Ectodermal cell (in vitro differentiated cells): Measurements from ENCODE around the gene DCAKD.

ENCODE experiments used
- H3K27ac ChIP-seq: 2 replicates; pipeline ENCODE4 v1.7.0; 2013; ENCODE audit warnings: mild to moderate bottlenecking, low read depth, low read length; ENCODE audit not compliant: insufficient read depth, poor library complexity, severe bottlenecking
- H3K27me3 ChIP-seq: 2 replicates; pipeline ENCODE4 v1.7.0; 2013; ENCODE audit warnings: mild to moderate bottlenecking, low read length; ENCODE audit not compliant: insufficient read depth, control insufficient read depth, poor library complexity, severe bottlenecking
- H3K36me3 ChIP-seq: one replicate; pipeline ENCODE4 v1.7.0; 2013; ENCODE audit warnings: low read length; ENCODE audit not compliant: control insufficient read depth, insufficient read depth
- H3K4me1 ChIP-seq: one replicate; pipeline ENCODE4 v1.7.0; 2013; ENCODE audit warnings: low read length; ENCODE audit not compliant: control insufficient read depth, insufficient read depth
- H3K4me3 ChIP-seq: 2 replicates; pipeline ENCODE4 v1.7.0; 2013; ENCODE audit warnings: low read depth, low read length, control low read depth; ENCODE audit not compliant: insufficient read depth
- H3K9me3 ChIP-seq: 2 replicates; pipeline ENCODE4 v1.7.0; 2013; ENCODE audit warnings: mild to moderate bottlenecking, low read length, moderate library complexity; ENCODE audit not compliant: control insufficient read depth
- WGBS, 2 experiments: methylation state at CpG; one replicate each; pipeline ENCODE4 v1.1.7; 2013; ENCODE audit warnings: missing lambda C conversion rate in 2 of 2; 5-methylcytosine and 5-hydroxymethylcytosine counted together

Gene DCAKD

DNA sequence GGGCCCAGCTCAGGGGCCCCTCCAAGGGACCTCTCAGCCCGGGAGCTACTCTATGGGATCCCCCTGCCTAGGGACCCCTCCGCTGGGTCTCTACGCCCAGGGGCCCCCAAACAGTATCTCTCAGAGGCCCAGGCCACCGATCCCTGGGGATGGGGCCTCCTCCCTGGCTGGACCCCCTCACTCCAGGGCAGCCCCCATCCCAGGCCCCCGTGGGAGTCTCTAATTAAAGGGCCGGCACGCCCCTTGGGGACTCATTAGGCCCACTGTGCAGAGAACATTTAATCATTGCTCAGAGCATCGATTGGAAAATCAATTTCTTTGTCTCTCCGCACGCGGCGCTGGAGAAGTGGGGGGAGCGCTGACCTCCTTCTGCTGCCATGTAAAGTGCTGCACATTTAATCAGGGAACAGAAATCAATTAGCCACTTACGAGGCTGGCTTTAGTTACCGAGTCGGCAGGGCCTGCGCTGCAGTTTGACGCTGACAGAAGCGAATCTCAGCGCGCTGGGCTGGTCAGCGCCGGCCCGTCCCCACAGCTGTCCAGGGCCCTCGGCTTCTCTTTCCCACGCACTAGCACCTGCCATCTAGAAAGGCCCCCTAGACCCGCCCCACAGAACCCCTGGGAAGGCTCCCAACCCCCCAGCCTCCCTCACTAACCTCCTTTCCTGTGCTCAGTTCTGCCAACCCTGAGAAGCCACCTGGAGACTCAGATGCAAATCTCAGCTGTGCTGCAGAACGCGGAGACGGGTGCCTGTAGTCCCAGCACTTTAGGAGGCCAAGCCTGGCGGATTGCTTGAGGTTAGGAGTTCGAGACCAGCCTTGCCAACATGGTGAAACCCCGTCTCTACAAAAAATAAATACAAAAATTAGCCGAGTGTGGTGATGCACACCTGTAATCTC, 63.1 kb downstream of the DCAKD start:
- WGBS, 2 experiments: 61% methylated on average over 34 of the region's 34 CpGs
- Histone ChIP-seq H3K27ac (no peak overlapping the region), H3K4me1 (peaks cover 13% of the 10 kb centered on the region), H3K27me3 (peaks cover 10% of the 10 kb centered on the region), H3K9me3 (no peaks in the 10 kb centered on the region), H3K36me3 (no peaks in the 10 kb centered on the region), H3K4me3 (peak overlapping the region; percentile 27)

DNA sequence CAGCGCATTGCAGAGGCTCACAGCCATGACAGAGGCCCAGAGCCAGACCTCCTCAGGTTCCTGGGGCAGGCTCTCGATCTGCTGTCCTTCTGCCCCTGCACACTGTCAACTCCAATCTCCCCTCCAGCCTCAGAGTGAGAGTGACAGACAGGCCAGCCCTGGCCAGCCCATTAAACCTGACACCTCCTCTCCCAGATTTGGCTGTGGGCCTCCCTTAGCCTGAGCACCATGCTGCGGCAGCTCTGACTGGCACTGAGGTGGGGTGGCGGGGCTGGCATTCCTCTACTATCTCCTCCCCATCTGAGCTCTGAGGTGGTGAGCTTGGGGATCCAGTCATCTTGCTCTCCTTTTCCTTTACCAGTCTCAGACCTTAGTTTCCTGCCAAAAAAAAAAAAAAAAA, 67.9 kb downstream of the DCAKD start:
- Histone ChIP-seq H3K9me3 (no peaks in the 10 kb centered on the region), H3K4me3 (no peak overlapping the region), H3K27me3 (peaks cover 5% of the 10 kb centered on the region), H3K4me1 (peaks cover 21% of the 10 kb centered on the region), H3K27ac (no peak overlapping the region), H3K36me3 (no peaks in the 10 kb centered on the region)
- whole genome bisulfite sequencing, 2 experiments: 86 to 89% methylated on average over 4 of the region's 4 CpGs

DNA sequence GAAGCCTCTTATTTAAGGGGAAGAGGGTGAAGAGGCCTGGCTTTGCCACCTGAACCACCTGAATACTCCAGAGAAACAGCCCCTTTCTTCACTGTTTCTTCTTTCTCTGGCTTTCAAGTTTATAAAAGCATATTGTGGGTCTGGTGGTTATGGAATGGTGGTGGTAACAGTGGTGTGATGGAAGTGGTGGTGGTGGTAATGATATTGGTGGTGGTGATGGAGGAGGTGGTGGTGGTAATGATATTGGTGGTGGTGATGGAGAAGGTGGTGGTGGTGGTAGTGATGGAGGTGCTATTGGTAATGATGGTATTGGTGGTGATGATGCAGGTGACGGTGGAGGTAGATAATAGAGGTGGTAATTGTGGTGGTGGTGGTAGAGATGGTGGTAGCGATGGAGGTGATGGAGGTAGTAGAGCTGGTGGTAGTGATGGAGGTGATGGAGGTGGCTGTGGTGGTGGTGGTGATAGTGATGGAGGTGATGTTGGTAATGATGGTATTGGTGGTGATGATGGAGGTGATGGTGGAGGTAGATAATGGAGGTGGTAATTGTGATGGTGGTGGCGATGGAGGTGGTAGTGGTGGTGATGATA, 69.2 kb downstream of the DCAKD start:
- no peak overlapping the region for H3K27ac ChIP-seq
- peaks cover 23% of the 10 kb centered on the region for H3K4me1 ChIP-seq
- H3K4me3 ChIP-seq: no peak overlapping the region
- no peaks in the 10 kb centered on the region for H3K27me3 ChIP-seq
- no peaks in the 10 kb centered on the region for H3K9me3 ChIP-seq
- no peaks in the 10 kb centered on the region for H3K36me3 ChIP-seq
- 94 to 95% methylated on average over 3 of the region's 3 CpGs for WGBS, 2 experiments

DNA sequence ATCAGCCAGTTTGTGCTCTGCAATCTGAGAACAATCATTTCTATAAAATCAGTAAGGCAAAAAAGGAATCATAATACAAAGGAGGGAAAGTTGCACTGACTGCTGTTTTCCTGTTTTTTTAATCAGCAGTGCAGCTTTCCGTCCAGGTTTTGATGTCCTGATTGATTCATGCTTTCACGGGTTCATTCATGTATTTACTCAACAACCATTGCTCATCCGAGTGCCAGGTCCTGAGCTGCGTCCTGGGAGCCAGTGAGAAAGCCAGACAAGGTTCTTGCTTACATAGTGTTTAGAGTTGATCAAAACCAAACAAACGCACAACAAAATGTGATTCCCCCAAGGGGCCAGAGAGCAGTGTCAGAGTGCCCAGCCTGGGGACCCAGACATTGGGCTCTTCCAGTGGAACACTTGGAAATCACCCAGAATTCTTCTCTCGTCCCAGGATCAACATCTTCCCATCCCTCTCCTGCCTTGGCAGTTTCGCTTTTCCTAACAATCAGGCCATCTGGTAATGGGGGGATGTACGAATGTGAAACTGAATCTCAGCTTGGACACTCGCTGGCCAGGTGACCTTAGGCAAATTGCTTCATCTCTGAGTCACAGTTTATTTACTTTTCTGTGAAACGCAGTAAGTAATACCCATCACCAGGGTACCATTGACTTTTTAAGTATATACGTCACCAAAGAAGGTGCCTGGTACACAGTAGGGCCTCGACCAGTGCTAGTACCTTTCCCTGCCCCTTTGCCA, 70.0 kb downstream of the DCAKD start:
- H3K4me1 ChIP-seq: peaks cover 24% of the 10 kb centered on the region
- H3K27ac ChIP-seq: no peak overlapping the region
- 86 to 88% methylated on average over 12 of the region's 12 CpGs for WGBS, 2 experiments
- H3K36me3 ChIP-seq: no peaks in the 10 kb centered on the region
- no peaks in the 10 kb centered on the region for H3K9me3 ChIP-seq
- no peaks in the 10 kb centered on the region for H3K27me3 ChIP-seq
- H3K4me3 ChIP-seq: no peak overlapping the region

DNA sequence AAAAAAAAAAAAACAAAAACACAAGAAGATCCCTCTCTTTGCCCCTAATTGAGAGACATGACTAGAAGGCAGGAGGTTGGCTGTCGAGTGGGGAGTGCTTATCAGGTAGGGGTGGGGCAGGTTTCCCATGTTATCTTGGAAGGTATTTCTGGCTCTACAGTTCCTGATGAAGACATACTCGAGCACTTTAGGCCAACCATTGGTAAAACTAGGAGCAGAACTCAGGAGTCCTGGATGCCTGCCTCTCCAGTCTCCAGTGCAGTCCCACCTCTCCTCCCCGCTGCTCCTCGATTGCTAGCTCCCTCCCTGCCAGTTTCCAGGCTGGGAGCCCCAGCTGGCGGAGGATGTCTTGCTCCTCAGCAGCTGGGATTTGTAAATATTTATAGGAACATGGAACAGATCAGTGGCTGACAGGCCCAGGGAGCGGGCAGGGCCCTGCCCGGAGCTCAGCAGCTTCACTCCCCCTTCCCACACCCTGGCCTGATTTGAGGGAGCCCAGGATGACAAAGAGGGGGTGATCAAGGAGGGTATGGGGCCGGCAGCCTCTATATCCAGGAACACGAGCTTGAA, 71.9 kb downstream of the DCAKD start:
- no peak overlapping the region for H3K4me3 ChIP-seq
- peaks cover 24% of the 10 kb centered on the region for H3K4me1 ChIP-seq
- H3K27me3 ChIP-seq: no peaks in the 10 kb centered on the region
- 81 to 87% methylated on average over 9 of the region's 9 CpGs for WGBS, 2 experiments
- no peaks in the 10 kb centered on the region for H3K36me3 ChIP-seq
- H3K27ac ChIP-seq: no peak overlapping the region
- no peaks in the 10 kb centered on the region for H3K9me3 ChIP-seq

DNA sequence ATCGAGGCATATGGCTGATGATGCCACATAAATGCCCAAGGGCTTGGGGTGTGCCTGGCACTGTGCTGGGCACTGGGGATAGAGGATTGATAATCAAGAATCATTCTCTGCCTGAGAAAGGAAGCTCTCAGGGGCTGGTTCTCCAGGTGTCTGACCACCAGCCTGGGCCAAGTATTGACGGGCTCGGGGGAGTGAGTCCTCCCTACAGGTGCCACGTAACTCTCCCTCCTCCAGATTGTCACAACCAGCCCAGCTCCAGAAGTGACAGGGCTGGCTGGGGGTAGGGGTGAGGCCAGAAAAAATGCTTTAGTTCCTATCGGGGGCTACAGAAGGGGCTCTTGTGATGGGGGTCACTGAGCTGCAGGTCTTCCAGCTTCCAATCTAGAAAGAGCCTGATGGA, 72.6 kb downstream of the DCAKD start:
- Histone ChIP-seq H3K27ac (no peak overlapping the region), H3K9me3 (no peaks in the 10 kb centered on the region), H3K4me1 (peaks cover 24% of the 10 kb centered on the region), H3K4me3 (no peak overlapping the region), H3K27me3 (no peaks in the 10 kb centered on the region), H3K36me3 (no peaks in the 10 kb centered on the region)
- WGBS, 2 experiments: 96 to 98% methylated on average over 5 of the region's 5 CpGs

DNA sequence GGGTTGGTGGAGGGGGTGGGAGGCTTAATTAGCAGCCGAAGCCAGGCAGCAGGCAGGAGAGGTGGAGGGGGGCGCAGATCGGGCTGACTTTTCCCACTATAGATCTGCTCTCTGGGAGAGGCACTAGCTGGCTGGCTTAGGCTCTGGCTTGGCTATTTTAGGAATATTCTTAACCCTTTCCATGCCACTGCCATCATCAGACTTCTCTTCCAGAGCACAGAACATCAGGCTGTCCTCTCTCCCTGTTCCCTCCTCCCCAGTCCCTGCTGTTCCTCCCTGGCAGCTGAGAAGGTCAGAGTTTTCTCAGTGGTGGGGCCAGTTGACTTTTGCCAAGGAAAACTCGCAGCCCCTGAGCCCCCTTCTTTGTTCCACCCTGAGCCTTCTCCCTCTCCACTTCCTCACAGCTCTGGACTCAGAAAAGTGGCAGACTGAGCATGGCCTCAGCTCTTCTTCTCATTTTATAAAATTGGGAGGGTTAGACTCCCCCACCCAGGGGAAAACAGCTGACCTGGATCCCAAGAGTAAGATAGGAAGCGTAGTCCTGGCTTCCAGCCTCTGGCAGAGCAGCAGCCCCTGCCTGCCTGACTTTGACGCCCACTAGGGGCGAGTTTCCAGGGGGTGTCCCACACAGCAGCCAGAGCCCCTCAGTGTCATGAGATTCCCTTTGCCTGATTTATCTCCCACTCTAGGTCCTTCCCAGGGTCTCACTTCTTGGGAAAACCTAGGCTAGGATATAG, 73.5 kb downstream of the DCAKD start:
- 62 to 66% methylated on average over 7 of the region's 7 CpGs for WGBS, 2 experiments
- Histone ChIP-seq H3K27me3 (peaks cover 2% of the 10 kb centered on the region), H3K9me3 (no peaks in the 10 kb centered on the region), H3K27ac (no peak overlapping the region), H3K4me1 (peaks cover 24% of the 10 kb centered on the region), H3K4me3 (no peak overlapping the region), H3K36me3 (no peaks in the 10 kb centered on the region)

DNA sequence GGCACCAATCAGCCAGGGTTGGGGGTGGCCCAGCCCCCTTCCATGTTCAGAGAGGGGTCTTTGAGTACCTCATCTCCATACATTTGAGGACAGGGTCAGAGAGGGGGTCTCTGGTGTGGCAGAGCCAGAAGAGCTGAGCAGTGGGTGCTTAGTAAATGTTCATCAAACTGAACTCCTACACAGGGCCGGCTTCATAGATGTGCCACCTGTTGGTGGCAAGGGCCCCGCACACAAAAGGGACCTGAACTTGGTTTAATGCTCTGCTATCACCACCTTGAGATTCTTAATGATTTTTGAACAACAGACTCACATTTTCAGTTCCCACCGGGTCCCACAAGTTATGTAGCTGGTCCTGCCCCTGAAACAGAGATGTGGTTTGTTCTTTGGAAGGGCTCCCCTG, 74.4 kb downstream of the DCAKD start:
- WGBS, 2 experiments: 91 to 94% methylated on average over 3 of the region's 3 CpGs
- Histone ChIP-seq H3K9me3 (no peaks in the 10 kb centered on the region), H3K4me3 (no peak overlapping the region), H3K27ac (no peak overlapping the region), H3K4me1 (peaks cover 24% of the 10 kb centered on the region), H3K36me3 (no peaks in the 10 kb centered on the region), H3K27me3 (peaks cover 12% of the 10 kb centered on the region)

DNA sequence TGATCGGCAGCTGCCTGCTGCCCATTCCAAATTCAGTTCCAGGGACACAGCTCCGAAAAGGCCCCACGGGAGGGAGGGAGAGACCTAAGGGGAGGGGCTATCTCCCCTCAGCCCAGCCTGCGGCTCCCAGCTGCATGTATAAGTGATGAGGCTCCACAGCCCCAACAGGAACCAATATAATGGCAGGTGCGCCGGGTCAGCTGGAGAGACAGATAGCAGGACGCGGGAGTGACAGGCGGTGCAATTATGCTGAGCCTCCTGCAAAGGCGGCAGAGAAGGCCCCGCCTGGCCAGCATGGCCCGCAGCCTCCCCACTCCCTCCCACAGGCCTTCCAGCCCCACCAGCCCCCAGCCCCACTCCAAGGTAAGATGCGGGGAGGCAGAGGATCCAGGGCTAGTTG, 75.2 kb downstream of the DCAKD start:
- Histone ChIP-seq H3K4me3 (no peak overlapping the region), H3K27ac (no peak overlapping the region), H3K27me3 (peaks cover 20% of the 10 kb centered on the region), H3K4me1 (peaks cover 24% of the 10 kb centered on the region), H3K9me3 (no peaks in the 10 kb centered on the region), H3K36me3 (no peaks in the 10 kb centered on the region)
- WGBS, 2 experiments: 74 to 77% methylated on average over 13 of the region's 13 CpGs
